WI38 (cell line): ENCODE results near the gene PAX5.

Experiments used
- H3K4me3 ChIP-seq: 2 replicates; pipeline ENCODE4 v1.5.1; 2011; ENCODE audit warnings: low read depth, mild to moderate bottlenecking, control low read depth, low read length
- TF ChIP-seq, protein P1 (sequence below): IDR thresholded peaks from 2 replicates; pipeline ENCODE4 v1.5.1; 2012; ENCODE audit warnings: low read depth, mild to moderate bottlenecking, control low read depth, low read length

The PAX5 gene

DNA sequence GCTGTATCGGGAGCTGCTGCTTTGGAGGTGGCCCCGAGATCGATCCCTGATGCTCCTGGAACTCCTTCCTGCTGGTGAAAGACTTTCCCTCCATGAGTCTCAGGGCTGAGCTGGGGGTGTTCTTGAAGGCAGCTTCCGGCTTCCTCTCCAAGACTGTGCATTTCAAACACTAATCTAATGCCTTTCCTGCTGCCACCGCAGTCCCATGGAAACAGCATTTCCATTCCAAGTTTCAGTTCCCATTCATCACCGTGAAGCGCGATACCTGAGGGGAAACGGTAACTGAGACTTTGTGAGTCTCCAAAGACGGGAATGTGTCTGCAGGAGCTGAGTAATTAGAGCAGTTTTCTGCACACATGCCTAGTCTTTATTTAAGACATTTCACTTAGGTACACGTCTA lies 230.1 kb downstream of the PAX5 start:
- TF ChIP-seq, protein P1, sequence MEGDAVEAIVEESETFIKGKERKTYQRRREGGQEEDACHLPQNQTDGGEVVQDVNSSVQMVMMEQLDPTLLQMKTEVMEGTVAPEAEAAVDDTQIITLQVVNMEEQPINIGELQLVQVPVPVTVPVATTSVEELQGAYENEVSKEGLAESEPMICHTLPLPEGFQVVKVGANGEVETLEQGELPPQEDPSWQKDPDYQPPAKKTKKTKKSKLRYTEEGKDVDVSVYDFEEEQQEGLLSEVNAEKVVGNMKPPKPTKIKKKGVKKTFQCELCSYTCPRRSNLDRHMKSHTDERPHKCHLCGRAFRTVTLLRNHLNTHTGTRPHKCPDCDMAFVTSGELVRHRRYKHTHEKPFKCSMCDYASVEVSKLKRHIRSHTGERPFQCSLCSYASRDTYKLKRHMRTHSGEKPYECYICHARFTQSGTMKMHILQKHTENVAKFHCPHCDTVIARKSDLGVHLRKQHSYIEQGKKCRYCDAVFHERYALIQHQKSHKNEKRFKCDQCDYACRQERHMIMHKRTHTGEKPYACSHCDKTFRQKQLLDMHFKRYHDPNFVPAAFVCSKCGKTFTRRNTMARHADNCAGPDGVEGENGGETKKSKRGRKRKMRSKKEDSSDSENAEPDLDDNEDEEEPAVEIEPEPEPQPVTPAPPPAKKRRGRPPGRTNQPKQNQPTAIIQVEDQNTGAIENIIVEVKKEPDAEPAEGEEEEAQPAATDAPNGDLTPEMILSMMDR = no peak
- H3K4me3 ChIP-seq = no peak overlapping the region

DNA sequence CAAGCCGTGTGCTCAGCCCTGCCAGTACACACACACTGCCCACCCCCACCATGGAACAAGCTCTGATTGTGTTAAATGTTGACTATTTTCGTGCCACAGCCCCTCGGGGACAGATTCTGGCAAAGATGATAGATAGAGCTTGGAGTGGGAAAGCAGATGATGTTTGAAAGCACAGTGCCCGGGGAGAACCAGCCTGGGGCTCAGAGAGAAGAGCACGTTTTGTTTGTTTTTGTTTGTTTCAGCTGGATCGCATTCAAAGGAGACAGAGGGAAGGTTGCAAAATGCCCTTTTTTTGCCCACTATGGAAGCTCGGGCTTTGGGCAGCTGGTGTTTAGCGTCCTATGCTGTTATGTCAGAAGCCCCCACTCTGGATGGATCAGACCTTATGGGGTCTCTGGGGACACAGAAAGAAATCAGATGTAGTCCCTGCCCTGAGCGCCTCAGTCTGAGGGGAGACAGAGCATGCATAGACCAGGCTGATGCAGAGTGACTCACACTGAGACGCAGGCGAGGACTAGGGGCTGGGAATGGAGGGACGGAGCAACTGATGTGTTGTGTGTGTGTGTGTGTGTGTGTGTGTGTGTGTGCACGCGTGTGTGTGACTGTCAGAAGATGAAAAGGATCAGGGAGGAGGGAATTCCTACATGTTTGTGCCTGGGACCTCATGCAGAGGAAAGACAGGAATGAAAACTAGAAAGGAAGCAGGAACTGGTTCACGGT lies 231.7 kb downstream of the PAX5 start:
- TF ChIP-seq, protein P1 = no peak
- H3K4me3 ChIP-seq = no peak overlapping the region

DNA sequence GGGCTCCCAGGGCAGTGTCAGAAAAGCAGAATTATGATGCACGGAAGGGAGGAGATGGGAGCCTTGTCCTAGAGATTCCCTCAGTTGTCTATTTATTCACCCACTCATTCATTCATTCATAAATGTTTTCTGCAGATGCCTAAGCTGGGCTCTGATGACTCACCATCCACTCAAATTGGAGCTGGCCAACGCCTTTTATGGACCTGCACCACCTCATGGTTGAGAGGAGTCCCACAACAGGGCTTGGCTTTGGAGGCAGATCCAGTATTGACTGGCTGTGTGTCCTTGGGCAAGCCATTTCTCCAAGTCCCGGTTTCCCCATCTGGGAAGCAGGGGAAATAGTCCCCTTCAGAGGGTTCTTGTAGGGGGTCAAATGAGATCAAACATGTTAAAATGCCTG lies 233.6 kb downstream of the PAX5 start:
- no peak overlapping the region for H3K4me3 ChIP-seq
- TF ChIP-seq, protein P1 = no peak

DNA sequence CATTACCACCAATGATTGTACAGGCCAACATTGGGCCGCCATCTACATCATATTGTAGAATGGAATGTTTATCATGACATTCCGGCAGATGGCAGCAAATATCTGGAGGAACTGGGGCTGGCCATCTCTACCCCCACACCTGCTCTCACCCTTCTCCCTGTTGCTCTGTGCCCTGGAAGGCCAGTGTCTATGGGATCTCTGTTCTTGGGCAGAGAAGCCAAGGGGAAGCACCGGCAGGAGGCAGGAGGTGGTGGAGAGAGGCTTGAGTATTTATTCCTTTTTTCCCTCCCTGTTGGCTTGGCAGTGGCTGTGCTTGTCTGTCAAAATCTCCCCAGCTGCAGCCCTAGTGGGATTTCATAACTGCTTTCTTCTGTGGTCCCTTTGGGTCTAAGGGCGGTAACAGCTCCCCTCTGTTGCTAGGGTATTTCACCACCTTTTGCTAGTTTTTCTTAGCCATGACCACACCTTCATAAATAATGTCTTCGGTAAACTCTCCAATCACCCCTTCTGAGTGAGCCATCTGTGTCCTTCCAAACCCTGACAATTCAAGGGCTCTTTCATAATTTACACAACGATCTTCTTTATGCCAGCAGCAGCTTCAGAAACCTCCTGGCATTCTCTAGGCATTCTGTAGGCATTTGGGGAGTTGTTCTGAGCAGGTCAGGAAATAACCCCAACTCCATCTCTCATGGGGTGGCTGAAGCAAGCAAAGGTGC lies 235.6 kb downstream of the PAX5 start:
- no peak overlapping the region for H3K4me3 ChIP-seq

DNA sequence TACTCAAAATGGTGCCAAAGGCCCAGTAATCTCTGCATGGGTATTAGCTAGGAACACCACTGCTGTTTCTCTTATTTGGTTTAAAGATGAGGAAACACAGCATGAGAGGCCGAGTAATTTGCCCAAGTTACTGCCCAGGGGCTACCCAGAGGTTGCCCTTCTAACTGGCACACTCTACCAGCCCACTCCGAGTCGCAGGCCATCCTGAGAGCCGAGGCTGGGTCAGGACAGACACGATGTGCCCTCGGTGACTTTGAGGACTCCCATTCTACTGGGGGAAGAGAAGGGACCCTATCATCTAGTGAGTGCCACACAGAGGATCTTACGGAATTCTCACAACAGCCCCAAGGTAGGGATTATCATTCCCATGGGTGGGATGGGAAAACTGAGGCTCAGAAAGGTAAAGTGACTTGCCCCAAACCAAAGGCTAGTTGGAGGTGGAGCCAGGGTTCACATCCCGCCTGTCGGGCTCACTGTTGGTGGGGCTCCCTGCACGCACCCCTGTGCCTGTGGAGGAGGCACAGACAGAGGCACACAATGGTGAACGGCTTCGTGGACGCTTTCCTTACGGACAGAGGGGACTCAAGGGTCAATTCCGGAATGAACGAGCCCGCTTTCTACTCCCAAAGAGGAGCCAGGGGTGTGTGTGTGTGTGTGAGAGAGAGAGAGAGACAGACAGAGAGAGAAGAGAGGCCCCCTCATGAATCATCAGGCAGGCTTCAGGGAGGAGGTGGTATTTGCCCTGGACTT lies 236.4 kb downstream of the PAX5 start:
- H3K4me3 ChIP-seq = no peak overlapping the region
- TF ChIP-seq, protein P1 = no peak

More for the DNA sequence above, 235.6 kb downstream of the PAX5 start:
- TF ChIP-seq, protein P1 = no peak

DNA sequence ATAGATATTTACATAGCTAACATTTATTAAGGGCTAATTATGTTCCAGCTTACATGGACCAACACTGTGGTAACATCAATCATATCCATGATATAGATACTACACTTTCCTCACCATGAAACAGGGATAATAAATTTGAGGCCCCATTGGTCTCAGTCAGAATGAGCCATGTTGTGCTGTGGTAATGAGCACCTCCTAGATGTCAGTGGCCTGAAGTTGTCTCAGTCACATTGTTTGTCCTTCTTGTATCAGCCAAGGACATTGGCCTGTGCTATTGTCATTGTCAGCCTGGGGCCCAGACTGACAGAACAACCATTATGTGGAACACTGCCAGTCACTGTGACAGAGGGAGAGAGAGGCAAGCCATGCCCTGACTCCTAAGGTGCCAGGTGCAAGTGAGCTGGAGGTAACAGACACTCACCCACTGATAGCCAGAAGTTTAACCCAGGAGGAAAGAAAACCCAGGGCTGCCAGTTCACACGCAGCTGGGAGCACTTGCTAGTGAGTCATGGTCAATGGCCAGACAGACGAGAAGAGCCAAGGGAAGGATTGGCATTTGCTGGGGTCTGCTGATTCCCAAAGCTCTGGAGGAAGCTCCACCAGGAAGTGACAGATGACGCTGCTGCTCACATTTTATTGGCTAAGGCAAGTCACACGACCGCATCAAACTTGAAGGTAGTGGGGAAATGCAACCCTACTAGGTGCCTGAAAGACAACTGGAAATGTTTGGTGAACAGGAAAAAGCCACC lies 237.2 kb downstream of the PAX5 start:
- no peak overlapping the region for H3K4me3 ChIP-seq
- TF ChIP-seq, protein P1 = no peak
